Muscle of back (tissue), 11 donors: ENCODE results near the gene AQP12A. TPM values are rescaled to one million over a fixed set of nuclear protein-coding genes. Genes with fewer than 3 reads are reported as not detected.
A peak's percentile ranks its signal among the peaks of the same experiment; 100 is the strongest.

Source experiments
- DNase-seq, 3 donors: peaks; one replicate each; pipeline versions ENCODE4 v3.0.0 to v3.0.0-alpha.2; 2013
- polyA plus RNA-seq, 10 donors: library from polyadenylated mRNA; unstranded; fragments of 120-200 nt; gene quantifications; one replicate each; pipeline ENCODE4 v1.2.1, GENCODE V29; 2013; ENCODE audit not compliant: insufficient read length in 10 of 10

AQP12A gene
- polyA plus RNA-seq, 10 donors, result 0.57 to 0.76 (median 0.65) TPM; not detected in 6

DNA sequence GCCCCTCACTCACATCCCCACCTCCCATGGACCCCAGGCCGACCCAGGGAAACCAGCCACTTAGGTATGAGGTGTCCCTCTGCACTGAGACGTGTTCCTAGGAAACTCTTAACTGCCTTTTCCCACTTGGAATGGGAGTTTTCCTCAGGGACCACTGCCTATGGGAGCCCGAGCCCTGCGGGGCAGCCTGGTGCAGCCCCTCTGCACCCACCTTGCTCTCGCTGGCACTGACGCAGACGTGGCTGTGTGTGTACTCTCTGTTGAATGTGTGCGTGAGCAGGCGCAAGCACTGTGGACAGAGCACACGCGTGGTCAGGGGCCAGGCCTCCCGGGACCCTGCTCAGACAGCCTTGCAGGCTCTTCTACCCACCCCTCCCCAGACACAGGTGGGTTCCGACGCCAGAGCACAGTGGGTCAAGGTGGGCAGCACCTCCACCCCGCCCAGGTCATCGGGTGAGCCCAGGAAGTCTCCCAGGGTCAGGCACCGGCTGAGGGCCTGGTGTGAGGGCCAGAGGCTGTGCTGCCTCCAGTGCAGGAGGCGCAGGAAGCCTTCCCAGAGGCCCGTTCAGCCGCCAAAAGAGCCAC lies 30.0 kb downstream of the AQP12A start:
- DNase-seq, result no peak

DNA sequence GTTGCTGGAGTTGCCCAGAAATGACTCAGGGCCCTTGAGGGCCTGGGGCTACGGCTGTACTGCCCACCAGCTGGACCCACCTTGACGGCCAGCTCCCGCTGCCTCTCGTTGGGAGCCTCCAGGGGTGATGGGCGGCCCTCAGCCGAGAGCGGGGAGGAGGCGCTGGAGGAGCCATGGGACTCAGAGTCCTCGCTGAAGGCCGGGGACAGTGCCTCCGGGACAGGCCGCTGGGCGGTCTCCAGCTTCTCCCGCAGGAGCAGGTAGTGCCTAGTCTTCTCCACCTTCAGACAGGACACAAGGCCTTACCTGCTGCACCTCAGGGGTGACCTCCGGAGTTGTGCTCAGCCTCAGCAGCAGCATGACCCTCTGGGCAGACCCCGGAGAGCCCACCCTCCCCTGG lies 30.7 kb downstream of the AQP12A start:
- no peak for DNase-seq

DNA sequence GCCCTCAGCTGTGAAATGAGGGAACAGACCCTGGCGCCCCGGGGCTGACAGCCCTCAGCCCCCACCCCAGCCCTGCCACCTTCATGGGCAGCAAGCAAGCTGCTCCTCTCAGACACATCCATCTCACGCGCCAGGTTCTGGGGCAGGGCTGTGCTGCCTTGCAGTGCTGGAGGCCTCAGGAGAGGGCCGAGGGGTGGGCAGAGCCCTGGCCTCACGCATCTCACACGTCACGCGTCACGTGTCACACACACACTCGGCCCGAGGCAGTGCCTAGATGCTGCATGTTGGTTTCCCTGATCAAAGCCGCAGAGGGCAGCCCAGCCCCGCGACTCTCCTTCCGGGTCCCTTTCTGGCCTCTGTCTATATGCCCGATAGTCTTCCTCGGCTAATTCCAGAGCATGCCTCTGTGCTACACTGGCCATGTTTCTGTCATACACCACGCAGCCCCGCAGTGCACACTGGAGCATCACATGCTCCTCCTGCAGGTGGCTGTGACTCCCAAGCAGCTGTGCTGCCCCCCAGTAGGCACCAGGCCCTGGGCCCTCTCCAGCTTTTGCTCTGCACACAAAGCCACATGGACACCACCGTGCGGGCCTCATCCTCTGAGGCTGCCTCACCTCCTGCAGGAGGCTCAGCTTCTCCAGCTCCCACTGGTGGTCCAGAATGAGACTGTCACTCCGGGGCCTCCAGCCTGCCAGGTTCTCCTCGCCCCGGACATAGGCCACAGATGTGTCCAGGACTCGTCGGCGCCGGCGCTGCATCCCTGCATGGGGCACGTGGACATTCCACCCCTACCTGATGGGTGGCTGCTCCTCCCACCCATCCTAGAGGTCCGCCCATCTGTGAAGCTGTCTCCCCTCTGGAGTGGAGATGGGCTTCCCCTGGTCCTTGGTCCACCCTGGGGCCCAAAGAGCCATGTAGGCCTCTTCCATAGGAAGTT lies 31.4 kb downstream of the AQP12A start:
- no peak for DNase-seq

DNA sequence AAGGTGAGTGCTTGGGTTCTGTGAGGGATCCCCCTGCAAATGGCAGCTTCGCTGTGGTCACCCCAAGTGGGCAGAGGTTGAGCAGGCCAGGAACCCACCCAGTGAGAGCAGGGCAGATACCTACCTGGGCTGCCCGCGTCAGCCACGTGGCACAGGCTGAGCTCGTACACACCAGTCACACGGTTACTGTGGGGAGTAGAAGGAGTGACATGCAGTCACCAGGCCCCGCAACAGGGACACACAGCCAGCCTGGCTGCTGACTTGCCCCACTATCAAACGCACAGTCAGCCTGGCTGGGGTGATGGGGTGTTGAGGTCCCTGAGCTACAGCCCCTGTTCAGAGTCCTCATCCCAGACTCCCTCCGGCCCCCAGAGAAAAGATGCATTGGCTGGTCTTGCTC lies 32.2 kb downstream of the AQP12A start:
- DNase-seq, result no peak

DNA sequence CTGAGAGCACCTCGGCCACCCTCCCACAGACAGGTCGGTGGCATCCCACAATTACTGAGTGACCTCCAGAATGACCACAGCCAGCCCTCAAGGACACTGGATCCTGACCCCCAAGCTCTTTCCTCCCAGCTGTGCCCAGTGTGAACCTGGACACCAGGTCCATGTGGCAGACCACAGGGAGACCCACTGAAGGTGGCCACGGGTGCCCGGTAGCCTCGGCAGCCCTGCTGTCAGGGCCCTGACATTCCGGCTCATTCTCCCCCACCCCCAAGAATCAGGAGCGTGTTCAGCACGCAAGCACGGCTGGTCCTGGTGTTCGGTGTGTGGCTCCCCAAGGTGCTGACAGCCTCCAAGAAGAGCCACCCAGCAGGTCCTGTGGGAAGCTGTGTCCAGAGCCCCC lies 32.8 kb downstream of the AQP12A start:
- DNase-seq, result no peak

DNA sequence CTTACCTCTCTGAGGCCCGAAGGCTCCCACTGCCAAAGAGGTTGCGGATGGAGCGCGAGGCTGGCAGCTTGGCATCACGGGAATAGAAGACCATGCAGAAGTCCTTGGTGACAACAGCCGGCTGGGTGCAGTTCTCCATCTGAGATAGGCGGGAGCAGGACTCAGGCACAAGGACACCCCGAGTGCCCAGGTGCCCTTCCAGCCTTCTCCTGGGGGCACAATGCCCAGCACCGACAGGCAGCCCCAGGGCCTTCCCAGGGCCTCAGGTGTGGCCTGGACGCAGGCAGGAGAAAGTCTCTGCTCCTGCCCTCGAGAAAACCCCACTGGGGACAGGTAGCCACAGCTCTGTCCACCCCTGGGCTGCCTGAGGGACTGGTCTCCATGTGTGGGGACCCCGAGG lies 33.6 kb downstream of the AQP12A start:
- DNase-seq, result no peak

DNA sequence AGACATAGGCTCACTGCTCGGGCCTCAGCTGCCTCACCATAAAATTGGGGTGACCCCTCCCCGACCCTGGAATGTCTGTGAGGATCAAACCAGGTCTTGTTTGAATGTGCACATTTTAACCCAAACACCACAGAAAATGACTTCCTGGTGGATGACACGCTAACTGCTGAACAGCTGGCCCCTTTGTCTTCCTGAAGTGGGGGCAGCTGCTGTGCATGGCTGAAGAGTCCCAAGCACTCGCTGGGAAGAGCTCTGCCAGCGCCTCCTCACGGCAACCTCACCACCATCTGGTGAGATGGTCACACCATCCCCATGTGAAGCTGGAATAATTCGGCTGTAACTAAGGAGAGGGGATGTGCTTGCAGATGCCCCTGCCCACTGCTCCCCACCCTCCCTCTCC lies 34.0 kb downstream of the AQP12A start:
- no peak for DNase-seq

DNA sequence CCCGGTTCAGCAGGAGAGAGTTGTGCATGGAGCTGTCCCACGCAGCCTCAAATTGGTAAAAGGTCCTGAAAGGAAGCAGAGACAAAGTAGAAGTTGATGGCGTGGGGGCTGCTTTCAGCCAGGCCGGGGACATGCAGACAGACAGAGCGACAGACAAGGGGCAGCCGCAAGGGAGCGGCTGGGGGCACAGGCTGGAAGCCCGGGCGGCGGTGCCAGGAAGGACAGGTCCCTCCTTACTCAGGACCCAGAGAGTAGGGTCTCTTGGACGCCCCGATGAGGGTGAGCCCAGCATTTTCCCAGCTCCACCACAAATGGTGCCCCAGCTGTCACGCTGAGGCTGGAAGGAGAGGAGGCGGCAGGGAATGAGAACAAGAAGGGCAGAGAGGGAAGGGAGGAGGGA lies 35.2 kb downstream of the AQP12A start:
- no peak for DNase-seq

DNA sequence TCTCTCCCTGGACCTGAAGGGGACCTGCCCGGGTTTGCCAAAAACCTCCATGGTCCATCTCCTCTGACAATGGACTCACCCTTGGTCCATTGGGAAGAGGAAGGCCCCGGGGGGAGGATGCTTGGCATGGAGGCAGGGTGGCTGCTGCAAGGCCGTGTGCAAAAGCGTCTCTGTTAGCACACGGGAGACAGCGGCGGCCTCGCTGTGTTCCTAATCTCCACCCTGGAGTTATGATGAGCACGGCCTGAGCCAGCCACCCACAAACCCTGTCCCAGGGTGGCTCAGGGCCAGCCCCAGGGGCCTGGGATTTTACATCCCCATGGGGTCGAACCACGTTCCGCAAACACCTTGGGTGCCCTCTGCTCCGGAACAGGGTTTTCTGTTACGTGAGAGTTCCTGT lies 35.8 kb downstream of the AQP12A start:
- no peak for DNase-seq

DNA sequence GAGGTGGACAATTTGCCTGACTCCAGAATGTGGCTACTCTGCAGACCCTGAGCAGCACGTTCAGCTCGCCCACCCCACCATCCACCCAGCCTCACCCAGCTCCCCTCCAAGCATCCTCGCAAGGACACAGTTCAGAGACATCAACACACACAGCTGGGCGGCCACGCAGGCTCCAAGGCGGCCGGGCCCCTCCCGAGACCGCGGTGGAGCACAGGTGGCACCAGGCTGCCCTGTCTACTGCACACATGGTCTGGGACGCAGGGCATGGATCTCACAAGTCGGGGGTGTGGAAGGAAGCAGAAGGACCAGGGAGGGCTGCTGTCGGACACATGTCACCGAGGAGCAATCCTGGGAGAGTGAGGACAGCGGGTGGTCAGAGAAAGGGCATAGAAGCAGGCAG lies 36.2 kb downstream of the AQP12A start:
- no peak for DNase-seq

DNA sequence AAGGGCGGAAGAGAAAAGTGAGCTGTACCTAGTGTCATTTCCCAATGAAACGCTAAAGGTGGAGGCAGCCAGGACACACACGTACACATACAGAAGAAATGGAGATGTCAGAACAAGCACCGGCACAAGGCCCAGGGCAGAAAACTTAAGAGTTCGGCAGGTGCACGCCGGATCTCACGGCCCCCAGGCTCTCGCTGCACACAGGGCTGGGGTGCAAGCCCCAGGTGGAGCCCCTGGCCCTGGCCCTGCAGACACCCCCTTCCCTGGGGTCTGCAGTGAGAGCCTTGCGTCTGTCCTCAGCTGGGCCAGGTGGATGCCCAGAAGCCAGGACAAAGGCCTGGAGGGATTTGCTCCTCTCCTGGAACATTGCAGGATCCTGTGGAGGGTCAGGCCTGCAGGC lies 36.7 kb downstream of the AQP12A start:
- no peak for DNase-seq

DNA sequence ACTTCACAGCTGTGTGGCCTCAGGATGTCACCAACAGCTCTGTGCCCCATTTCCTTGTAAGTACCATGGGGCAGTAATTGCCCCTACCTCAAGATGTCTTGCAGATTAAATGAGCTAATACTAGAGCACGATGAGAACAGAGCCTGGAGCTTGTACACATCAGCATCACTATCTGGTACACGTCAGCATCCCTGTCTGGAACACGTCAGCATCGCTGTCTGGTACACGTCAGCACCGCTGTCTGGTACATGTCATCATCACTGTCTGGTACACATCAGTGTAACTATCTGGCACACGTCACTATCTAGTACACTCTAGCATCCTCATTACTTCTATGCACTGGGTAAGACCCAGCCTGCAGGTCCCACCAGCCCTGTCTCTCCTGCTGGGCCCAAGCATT lies 37.2 kb downstream of the AQP12A start:
- DNase-seq, result no peak

DNA sequence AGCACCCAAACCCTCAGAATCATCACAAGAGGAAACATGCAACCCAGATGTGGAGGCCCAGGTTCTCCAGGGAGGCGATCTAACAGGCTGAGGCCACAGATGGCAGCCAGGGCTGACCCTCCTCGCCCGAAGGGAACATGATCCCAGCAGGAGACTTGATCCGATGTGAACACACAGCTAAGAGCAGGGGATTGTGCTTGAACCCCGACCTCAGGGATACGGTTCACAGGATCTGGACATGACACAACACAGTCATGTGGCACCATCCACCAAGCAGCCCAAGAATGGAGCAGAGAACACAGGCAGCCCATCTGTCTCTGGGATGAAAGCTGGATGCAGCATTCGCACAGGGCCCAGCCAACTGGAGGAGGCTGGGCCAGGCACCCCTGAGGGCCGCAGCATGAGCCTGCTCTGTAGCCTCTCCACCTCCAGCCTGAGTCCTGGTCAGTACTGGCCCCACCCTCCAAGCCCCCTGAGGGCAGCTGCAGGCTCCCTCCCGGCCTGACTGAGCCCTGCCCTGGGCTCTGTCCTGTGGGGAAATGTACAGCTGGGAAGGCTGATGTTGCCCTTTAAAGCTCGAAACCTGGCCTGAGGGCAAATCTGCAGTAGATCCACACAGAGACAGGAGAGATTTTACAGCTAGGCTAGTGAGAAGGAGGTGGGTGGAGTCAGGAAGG lies 39.0 kb downstream of the AQP12A start:
- peak in 1 of 3 donors; percentile 28 for DNase-seq

DNA sequence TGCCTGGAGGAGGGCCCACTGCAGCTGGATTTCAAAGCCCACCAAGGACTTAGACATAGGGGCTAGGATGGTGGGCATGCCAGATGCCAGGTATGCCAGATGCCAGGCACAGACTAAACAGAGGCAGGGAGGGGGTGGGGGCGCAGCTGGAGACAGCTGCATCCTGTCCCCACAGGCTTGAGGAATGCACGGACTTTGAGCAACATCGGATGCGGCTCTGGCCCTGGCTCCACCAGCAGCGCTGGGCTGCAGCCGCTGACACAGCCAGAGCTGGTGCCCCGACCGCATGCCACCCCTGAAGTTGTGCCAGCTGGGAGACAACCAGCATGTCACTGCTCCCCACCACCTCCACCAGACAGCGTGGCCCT lies 39.5 kb downstream of the AQP12A start:
- peak; percentile 7 to 81 (median 31) for DNase-seq

DNA sequence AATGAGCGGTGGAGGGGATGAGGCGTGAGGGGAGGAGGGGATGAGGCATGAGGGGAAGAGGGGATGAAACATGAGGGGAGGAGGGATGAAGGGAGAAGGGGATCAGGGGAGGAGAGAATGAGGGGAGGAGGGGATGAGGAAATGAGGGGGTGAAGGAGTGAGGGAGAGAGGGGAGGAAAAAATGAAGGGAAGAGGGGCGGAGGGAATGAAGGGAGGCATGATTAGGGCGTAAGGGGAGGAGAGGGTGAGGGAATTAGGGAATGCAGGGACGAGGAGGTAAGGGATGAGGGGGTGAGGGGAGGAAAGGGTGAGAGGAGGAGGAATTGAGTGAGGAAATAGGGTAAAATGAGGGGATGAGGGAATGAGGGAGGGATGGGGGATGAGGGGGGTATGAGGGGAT lies 40.5 kb downstream of the AQP12A start:
- no peak for DNase-seq

DNA sequence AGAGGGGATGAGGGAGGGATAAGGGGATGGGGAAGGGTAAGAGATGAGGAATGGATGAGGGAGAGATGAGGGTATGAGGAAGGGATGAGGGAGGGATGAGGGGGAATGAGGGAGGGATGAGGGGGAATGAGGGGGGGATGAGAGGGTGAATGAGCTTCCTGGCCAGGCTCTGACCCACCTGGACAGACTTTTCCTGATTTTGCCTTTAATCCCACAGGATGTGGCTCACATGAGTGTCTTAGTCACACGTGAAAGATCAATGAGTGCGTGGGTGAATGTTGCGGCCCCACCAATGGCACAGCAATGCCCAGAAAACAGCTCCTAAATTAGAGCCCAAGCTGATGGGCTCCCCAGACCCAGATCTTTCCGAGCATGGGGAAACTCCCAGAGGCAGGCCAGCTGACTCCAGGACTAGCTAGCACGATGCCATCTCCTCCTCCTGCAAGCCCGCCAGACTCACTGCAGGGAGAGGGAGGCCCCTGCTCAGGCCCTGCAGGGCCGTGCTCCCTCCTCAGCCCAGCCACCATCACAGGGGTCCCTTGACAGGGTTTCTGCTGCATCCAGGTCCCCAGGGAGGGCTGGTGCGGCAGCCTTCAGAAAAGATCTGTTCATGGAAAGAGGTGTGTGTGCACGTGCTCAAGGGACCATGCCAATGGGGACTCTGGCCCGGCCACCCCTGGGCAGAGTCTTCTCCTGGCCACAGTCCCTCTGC lies 41.4 kb downstream of the AQP12A start:
- DNase-seq, result no peak

DNA sequence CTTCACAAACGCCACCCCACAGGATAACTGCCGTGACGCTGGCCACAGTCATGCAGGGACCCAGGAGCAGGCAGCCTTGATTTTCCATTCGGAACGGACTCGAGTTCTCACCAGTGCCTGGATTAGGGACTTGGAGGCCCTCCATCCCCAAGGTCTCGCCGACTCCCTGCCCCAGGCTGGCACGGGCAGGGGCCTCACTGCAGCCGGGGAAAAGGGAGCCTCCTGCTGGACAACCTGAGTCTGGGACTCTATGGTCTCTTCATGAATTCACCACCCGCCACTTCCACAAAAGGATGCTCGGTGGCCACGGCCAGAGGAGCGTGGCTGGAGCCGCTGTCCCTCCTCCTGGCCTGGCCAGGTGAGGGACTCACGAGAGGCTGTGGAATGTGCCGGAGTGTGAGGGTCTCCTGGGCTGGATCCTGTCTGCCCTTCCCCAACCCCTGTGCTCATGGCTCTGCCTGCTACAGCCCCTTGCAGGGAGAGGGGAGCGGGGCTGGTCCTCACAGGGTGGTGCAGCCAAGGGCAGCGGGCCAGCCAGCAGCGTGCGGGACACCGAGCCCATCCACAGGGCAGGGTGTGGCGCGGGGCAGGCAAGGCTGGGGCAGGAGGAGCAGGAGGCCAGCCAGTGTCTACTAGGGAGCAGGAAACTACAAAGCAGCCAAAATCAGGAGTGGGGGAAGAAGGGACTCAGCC lies 42.3 kb downstream of the AQP12A start:
- DNase-seq, result no peak

DNA sequence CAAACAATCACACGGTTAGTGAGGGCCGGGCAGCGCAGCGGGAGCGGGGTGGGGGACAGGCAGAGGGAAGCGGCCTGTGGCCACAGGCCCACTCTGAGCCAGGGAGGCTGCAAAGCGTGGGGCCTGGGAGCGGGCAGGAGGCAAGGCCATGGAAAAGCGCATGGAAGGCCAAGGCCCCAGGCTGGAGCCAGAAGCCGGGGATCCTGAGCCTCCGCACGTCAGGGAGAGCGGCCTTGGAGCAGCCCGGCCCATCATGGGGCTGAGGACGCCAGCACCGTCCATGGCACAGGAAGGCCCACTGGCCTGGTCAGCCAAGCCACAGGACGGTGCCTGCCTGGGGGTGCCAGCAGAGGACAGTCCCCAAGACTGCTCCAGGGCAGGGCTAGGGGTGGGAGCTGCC lies 43.1 kb downstream of the AQP12A start:
- DNase-seq, result no peak

DNA sequence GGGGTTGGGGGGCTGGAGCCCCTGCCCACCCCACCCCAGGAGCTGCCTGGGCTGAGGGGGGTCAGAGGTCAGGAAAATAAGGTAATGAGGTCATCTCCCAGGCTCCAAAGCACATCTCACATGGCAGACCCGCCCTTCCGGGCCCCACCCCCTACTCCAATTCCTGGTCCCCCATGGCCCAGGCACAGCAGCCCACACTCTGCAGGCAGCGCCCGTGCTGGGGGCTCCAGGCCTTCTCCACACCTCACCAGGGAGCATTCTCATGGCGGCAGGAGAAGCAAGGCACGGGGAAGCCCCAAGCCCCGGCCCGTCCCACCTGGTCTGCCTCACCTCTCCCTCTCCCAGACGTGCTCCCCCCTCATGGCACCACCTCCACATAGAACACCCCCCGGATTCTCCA lies 43.8 kb downstream of the AQP12A start:
- no peak for DNase-seq

DNA sequence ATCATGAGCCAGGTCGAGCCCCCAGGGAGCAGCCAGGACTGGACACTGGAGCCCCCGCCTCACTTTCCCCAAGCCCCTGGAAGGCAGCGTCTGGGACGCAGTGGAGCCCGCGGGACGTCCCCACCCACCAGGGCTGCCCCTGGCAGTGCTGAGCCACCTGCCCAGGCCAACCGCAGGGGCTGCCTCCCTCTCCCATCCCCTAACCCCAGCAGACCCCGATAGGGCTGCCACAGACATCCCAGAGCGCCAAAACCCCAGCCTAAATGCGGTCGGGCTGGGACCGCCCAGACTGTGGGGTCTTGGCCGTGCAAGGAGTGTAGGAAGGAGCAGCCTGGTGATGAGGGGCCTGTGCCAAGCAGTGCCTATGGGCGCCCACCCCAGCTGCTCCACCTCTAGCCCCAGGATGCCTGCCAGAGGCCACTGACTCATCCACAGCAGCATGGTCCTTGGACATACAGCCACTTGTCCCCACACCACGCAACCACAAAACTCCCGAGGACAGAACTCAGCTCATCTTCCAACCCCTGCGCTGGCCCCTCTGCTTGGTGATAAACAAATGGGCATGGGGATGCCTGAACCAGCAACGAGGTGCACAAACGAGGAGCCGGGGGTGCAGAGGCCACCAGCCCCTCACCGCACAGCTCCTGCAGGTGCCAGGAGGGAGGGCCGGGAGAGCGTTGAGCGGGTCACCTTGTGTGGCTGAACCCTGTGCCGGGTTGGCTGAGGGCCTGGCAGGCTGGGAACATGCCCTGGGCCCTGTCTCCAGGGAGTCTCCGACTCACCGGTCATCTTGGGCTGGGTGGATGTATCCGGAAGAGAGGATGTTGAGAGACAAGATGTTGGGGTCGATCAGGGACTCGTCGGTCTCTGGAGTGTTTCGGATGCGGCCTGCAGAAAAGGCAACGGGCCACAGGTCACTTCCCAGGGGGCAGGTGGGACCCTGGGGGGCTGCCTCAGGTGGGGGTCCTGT lies 44.9 kb downstream of the AQP12A start:
- DNase-seq, result no peak

DNA sequence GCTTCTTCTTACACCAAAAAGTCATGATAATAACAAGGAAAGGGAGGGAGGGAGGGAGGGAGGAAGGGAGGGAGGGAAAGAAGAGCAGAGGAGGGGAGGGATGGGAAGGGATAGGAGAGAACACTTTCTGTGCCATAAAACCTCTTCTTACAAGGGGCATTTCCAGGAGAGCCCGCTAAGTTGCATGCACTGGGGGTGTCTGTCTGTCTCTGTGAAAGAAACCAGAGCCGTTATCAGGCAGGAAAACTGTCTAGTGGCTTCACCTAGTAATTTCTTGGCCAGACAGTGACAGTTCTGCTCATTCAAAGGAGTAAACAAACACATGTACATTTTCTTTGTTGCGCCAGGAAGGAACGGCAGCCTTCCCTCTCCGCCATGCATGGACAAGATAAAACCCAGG lies 45.8 kb downstream of the AQP12A start:
- DNase-seq, result no peak
